Measurements from ENCODE around the gene PRLH.

- TF ChIP-seq, protein P1, sequence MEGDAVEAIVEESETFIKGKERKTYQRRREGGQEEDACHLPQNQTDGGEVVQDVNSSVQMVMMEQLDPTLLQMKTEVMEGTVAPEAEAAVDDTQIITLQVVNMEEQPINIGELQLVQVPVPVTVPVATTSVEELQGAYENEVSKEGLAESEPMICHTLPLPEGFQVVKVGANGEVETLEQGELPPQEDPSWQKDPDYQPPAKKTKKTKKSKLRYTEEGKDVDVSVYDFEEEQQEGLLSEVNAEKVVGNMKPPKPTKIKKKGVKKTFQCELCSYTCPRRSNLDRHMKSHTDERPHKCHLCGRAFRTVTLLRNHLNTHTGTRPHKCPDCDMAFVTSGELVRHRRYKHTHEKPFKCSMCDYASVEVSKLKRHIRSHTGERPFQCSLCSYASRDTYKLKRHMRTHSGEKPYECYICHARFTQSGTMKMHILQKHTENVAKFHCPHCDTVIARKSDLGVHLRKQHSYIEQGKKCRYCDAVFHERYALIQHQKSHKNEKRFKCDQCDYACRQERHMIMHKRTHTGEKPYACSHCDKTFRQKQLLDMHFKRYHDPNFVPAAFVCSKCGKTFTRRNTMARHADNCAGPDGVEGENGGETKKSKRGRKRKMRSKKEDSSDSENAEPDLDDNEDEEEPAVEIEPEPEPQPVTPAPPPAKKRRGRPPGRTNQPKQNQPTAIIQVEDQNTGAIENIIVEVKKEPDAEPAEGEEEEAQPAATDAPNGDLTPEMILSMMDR (IDR thresholded peaks at IDR 0.05; ENCODE audit: low read depth, low read length) = no peak
- no peak for TF ChIP-seq MYC (IDR thresholded peaks at IDR 0.05; ENCODE audit: low read depth, low read length)
Observed at GRCh38 chr2:237525559-237526157, 40.7 kb upstream of the PRLH start.

All from NB4 (cell line).